Glutamatergic neuron (in vitro differentiated cells): ENCODE data around the gene DPY19L2. TPM values are rescaled to one million over a fixed set of nuclear protein-coding genes. Genes with fewer than 3 reads are reported as not detected.
"Not testable (repeated sequence)": the region's sequence is repeated elsewhere in the genome, so short reads cannot be mapped to it uniquely, and the experiment has no call there.

ENCODE experiments used
- DNase-seq: peaks from one replicate; pipeline ENCODE4 v3.0.0; 2022
- H3K27ac Mint-ChIP-seq: one replicate; pipeline ENCODE4 v1.8.0; 2020; ENCODE audit warnings: mild to moderate bottlenecking, mixed read lengths, inconsistent platforms; ENCODE audit not compliant: unreplicated experiment
- H3K27me3 Mint-ChIP-seq: one replicate; pipeline ENCODE4 v1.8.0; 2020; ENCODE audit warnings: mild to moderate bottlenecking, moderate library complexity, mixed read lengths, inconsistent platforms; ENCODE audit not compliant: unreplicated experiment
- H3K36me3 Mint-ChIP-seq: one replicate; pipeline ENCODE4 v1.8.0; 2020; ENCODE audit warnings: mild to moderate bottlenecking, mixed read lengths, inconsistent platforms; ENCODE audit not compliant: unreplicated experiment
- H3K4me1 Mint-ChIP-seq: one replicate; pipeline ENCODE4 v1.8.0; 2020; ENCODE audit warnings: mild to moderate bottlenecking, low read depth, mixed read lengths, inconsistent platforms; ENCODE audit not compliant: unreplicated experiment
- H3K4me3 Mint-ChIP-seq: one replicate; pipeline ENCODE4 v1.8.0; 2020; ENCODE audit warnings: mild to moderate bottlenecking, mixed read lengths, inconsistent platforms; ENCODE audit not compliant: unreplicated experiment
- H3K9me3 Mint-ChIP-seq: one replicate; pipeline ENCODE4 v1.8.0; 2020; ENCODE audit warnings: mild to moderate bottlenecking, moderate library complexity, mixed read lengths, inconsistent platforms; ENCODE audit not compliant: unreplicated experiment
- CTCF ChIP-seq: fragments of 200-600 bp; sonication (generic); IDR thresholded peaks from one replicate; pipeline ENCODE4 v1.5.0; 2021; ENCODE audit not compliant: partially characterized antibody, unreplicated experiment
- long read RNA-seq: library from polyadenylated mRNA; unstranded; transcript quantifications from one replicate; pipeline ENCODE4 v2.0.0, GENCODE V29; 2020; ENCODE audit not compliant: unreplicated experiment
- total RNA-seq: library from RNA; stranded (reverse); fragmentation: NEBNext Ultra II Directional; extraction: Animal tissue kit (Norgen Biotek cat#: 25700); gene quantifications from one replicate; pipeline ENCODE4 v1.2.1, GENCODE V29; 2021; ENCODE audit not compliant: unreplicated experiment

Gene DPY19L2
- 1.8 TPM for total RNA-seq
- long read RNA-seq, result 0 reads

- Mint-ChIP-seq H3K27ac (no peak within 1 kb of the TSS), H3K4me3 (peak within 1 kb of the TSS; percentile 85), H3K27me3 (peaks cover 7% of the 10 kb centered on the region)
These were observed at the start of gene DPY19L2 for GRCh38 chr12:63668028-63668799. DPY19L2 (minus strand) TSS chr12:63668493; CDS start chr12:63668393, 100 bp downstream.

DNA sequence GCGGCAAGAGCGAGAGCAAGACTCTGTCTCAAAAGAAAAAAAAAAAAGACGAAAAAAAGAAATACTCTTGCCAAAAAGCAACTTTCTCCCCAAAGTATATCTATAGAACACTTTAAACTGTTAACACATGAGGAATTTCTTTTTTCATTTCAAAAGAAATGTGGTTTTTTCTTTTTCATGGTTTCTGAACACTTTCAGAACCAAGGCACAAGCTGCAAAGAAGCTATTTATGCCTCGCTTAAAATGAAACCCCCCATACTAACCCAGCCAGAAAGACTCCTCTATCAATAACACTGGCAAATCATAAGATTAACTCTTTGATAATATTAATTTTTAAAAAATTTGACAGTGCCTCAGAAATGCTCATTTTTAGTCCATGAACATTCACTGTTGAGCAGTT, 48.6 kb upstream of the DPY19L2 start:
- H3K4me3 Mint-ChIP-seq, H3K9me3 Mint-ChIP-seq, DNase-seq, H3K27me3 Mint-ChIP-seq, H3K36me3 Mint-ChIP-seq, H3K4me1 Mint-ChIP-seq, H3K27ac Mint-ChIP-seq: not testable (repeated sequence)

More at GRCh38 chr12:63668028-63668799, at the start of gene DPY19L2:
- no peaks in the 10 kb centered on the region for H3K36me3 Mint-ChIP-seq
- peaks cover 5% of the 10 kb centered on the region for H3K4me1 Mint-ChIP-seq
- H3K9me3 Mint-ChIP-seq, result peaks cover 2% of the 10 kb centered on the region
- TF ChIP-seq CTCF, result no peak
- peak; percentile 77 for DNase-seq

DNA sequence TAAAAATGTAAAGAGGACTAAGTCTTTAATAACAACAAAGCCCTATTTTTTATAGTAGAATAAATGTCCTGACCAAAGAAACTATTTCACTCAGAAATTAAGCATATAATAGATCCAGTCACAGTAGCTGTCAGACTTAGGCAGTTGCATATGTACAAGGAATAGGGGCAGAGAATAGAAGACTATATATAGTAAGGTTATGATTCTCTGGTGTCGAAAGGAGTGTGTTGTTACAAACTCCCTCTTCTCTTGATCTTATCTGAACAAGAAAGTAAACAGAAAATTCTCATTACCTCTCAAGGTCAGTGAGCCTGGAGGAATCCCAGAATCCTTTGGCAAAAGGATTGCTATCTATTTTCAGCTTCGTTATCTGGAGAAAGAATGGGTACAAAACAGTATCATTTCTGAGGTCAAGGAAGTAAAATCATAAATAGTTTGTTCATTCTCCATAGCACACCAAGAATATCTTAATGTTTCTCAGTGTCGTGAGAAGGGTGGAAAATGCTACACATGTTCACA, 46.9 kb upstream of the DPY19L2 start:
- not testable (repeated sequence) for H3K36me3 Mint-ChIP-seq, H3K9me3 Mint-ChIP-seq, H3K27ac Mint-ChIP-seq, H3K4me3 Mint-ChIP-seq, DNase-seq, H3K4me1 Mint-ChIP-seq, H3K27me3 Mint-ChIP-seq

GRCh38 chr12:63714409-63714808, 46.1 kb upstream of the DPY19L2 start:
- not testable (repeated sequence) for H3K9me3 Mint-ChIP-seq, DNase-seq, H3K4me1 Mint-ChIP-seq, H3K27ac Mint-ChIP-seq, H3K36me3 Mint-ChIP-seq, H3K27me3 Mint-ChIP-seq, H3K4me3 Mint-ChIP-seq

GRCh38 chr12:63713681-63714075, 45.4 kb upstream of the DPY19L2 start:
- H3K27ac Mint-ChIP-seq, H3K9me3 Mint-ChIP-seq, DNase-seq, H3K27me3 Mint-ChIP-seq, H3K4me3 Mint-ChIP-seq, H3K36me3 Mint-ChIP-seq, H3K4me1 Mint-ChIP-seq: not testable (repeated sequence)

DNA sequence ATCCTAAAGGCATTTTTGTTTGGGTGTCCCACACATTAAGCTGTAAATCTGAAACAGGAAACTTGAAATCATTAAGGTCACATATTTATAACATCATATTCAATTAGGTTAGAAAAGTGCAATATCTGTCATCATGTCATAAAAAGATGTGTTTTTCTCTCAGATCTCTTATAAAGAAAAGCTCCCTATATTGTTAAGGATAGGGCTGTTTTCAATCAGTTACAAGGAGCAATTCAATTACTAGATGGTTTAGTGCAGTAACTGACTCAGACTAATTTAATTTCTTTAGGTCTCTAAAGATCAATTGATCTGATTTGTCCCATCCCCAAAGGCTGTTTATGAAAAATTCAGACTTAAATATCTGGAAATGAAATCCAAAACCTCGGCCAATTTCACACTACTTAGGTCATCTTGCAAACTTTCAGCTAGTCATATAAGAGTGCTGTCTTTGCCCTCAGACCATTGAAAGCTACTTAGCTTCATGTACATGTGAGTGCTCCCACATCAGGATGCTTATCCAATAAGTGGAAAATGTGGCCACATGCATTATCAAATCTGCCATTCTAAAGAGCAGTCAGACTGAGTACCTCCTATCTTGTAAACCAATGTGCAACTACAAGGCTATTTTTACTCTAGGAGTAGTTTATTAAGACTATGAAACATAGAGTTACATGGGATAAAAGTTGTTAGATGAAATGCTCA, 44.8 kb upstream of the DPY19L2 start:
- H3K9me3 Mint-ChIP-seq, H3K27ac Mint-ChIP-seq, H3K4me1 Mint-ChIP-seq, DNase-seq, H3K27me3 Mint-ChIP-seq, H3K36me3 Mint-ChIP-seq, H3K4me3 Mint-ChIP-seq: not testable (repeated sequence)

- not testable (repeated sequence) for H3K36me3 Mint-ChIP-seq, H3K27me3 Mint-ChIP-seq, H3K4me1 Mint-ChIP-seq, H3K9me3 Mint-ChIP-seq, H3K4me3 Mint-ChIP-seq, H3K27ac Mint-ChIP-seq, DNase-seq
These were observed 44.2 kb upstream of the DPY19L2 start for GRCh38 chr12:63712376-63712974.

- H3K4me3 Mint-ChIP-seq, DNase-seq, H3K36me3 Mint-ChIP-seq, H3K4me1 Mint-ChIP-seq, H3K27ac Mint-ChIP-seq, H3K9me3 Mint-ChIP-seq, H3K27me3 Mint-ChIP-seq: not testable (repeated sequence)
These were observed 43.0 kb upstream of the DPY19L2 start for GRCh38 chr12:63711339-63711738.
